GM12878 (cell line): ENCODE data around the gene TSPO2. TPM values are rescaled to one million over a fixed set of nuclear protein-coding genes. Genes with fewer than 3 reads are reported as not detected.
A peak's percentile ranks its signal among the peaks of the same experiment; 100 is the strongest.

Experiments
- ATAC-seq: fragments of 200-7000 bp; cut with Tn5 transposase; 3 replicates; pipeline ENCODE4 v1.9.1; 2020; ENCODE audit warnings: mild to moderate bottlenecking, moderate library complexity
- BruUV-seq: library from RNA; stranded (reverse); fragments of 400-500 nt; replicated peaks from 2 replicates; lab custom pipeline; 2021; lab: Mats Ljungman, UMichigan
- CTCF ChIA-PET: fragments of 300-600 bp; sonication (Branson Sonifier 250); formaldehyde crosslinking; extraction: SDS; loops from one replicate; lab custom pipeline; 2021; ENCODE audit warnings: inconsistent platforms; lab: Yijun Ruan, JAX
- POLR2A ChIA-PET: fragments of 350-600 bp; formaldehyde crosslinking; extraction: SDS; loops from one replicate; lab custom pipeline; 2021; ENCODE audit warnings: inconsistent platforms; lab: Charles Lee
- RAD21 ChIA-PET: fragments of 300-600 bp; sonication (Branson Sonifier 250); formaldehyde crosslinking; loops from one replicate; lab custom pipeline; 2023; ENCODE audit warnings: antibody characterized with exemption; ENCODE audit not compliant: unreplicated experiment; lab: Charles Lee
- SMC1A ChIA-PET: fragments of 300-600 bp; sonication (Branson Sonifier 250); formaldehyde crosslinking; loops from one replicate; lab custom pipeline; 2023; ENCODE audit not compliant: unreplicated experiment, uncharacterized antibody; lab: Charles Lee
- DNase-seq: peaks from one replicate; pipeline ENCODE4 v3.0.0-alpha.2; 2011; ENCODE audit warnings: low read depth, low spot score
- FAIRE-seq: peaks from 3 replicates; lab custom pipeline; 2011; peaks lifted over from hg19 to GRCh38; lab: Jason Lieb, UNC
- H2AFZ ChIP-seq: 2 replicates; pipeline ENCODE4 v1.6.0; 2011; ENCODE audit warnings: low read depth, low read length, control low read depth; ENCODE audit not compliant: control insufficient read depth
- H3K27ac ChIP-seq: 2 replicates; pipeline ENCODE4 v1.5.1; 2011; ENCODE audit warnings: control low read depth; ENCODE audit not compliant: control insufficient read depth, insufficient read depth
- H3K27me3 ChIP-seq, 2 experiments: replicated peaks in 1 of 2; 2 replicates each; pipeline versions ENCODE4 v1.6.0 to v1.6.1; 2011; ENCODE audit warnings: low read length in 1 of 2; ENCODE audit not compliant: control insufficient read depth in 2 of 2, insufficient read depth in 2 of 2
- H3K36me3 ChIP-seq, 2 experiments: 2 replicates each; pipeline ENCODE4 v1.5.1; 2011; ENCODE audit warnings: low read length in 1 of 2; ENCODE audit not compliant: control insufficient read depth in 2 of 2, insufficient read depth in 2 of 2
- H3K4me1 ChIP-seq: 2 replicates; pipeline ENCODE4 v1.6.1; 2011; ENCODE audit warnings: mild to moderate bottlenecking, low read length, moderate library complexity, mixed read lengths; ENCODE audit not compliant: control insufficient read depth, insufficient read depth
- H3K4me2 ChIP-seq: 2 replicates; pipeline ENCODE4 v1.6.0; 2011; ENCODE audit warnings: control low read depth; ENCODE audit not compliant: control insufficient read depth, insufficient read depth
- H3K4me3 ChIP-seq: fragments of 200-600 bp; sonication (generic); 2 replicates; pipeline ENCODE4 v1.5.1; 2016
- H3K79me2 ChIP-seq: 2 replicates; pipeline ENCODE4 v1.6.0; 2011; ENCODE audit warnings: low read length; ENCODE audit not compliant: control insufficient read depth, insufficient read depth
- H3K9ac ChIP-seq: 2 replicates; pipeline ENCODE4 v1.8.0; 2011; ENCODE audit warnings: low read length, control low read depth, mixed read lengths; ENCODE audit not compliant: control insufficient read depth, insufficient read depth
- H3K9me3 ChIP-seq: replicated peaks from 3 replicates; pipeline ENCODE4 v1.5.1; 2011; ENCODE audit warnings: mild to moderate bottlenecking, low read length; ENCODE audit not compliant: control insufficient read depth, insufficient read depth
- H4K20me1 ChIP-seq: 2 replicates; pipeline ENCODE4 v1.6.0; 2011; ENCODE audit not compliant: control insufficient read depth, insufficient read depth
- EP300 ChIP-seq, 2 experiments: fragments of 150-350 bp in 1 of 2; IDR thresholded peaks; 2 replicates each; pipeline ENCODE4 v1.6.1; 2011 to 2012; ENCODE audit warnings: low read depth in 2 of 2, low read length in 2 of 2, borderline replicate concordance in 1 of 2, improper control_type of control experiment in 1 of 2, inconsistent platforms in 1 of 2; ENCODE audit not compliant: control insufficient read depth in 1 of 2
- NFYA ChIP-seq: IDR thresholded peaks from 2 replicates; pipeline ENCODE4 v1.6.1; 2011; ENCODE audit warnings: low read depth, mild to moderate bottlenecking, low read length, improper control_type of control experiment, borderline replicate concordance
- TARDBP ChIP-seq: IDR thresholded peaks from 2 replicates; pipeline ENCODE4 v1.6.1; 2016; ENCODE audit warnings: borderline replicate concordance
- ZSCAN29 ChIP-seq: fragments of 450-650 bp; IDR thresholded peaks from 2 replicates; pipeline ENCODE4 v1.6.1; 2017; ENCODE audit warnings: mild to moderate bottlenecking, moderate library complexity
- WGBS: methylation state at CpG from one replicate; pipeline ENCODE4 v1.1.6; 2016; ENCODE audit warnings: low lambda C conversion rate; ENCODE audit not compliant: insufficient replicate concordance, insufficient coverage; ENCODE audit errors: missing lambda C conversion rate; 5-methylcytosine and 5-hydroxymethylcytosine counted together
- in situ Hi-C: fragments of 300-500 bp; cut with MboI; formaldehyde crosslinking; loops from 9 replicates; pipeline ENCODE4 v1.14.3; 2018; ENCODE audit warnings: mixed read lengths
- intact Hi-C: fragments of 100-400 bp; cut with micrococcal nuclease; formaldehyde crosslinking; loops from one replicate; pipeline ENCODE4 v1.14.2; 2022; ENCODE audit not compliant: unreplicated experiment
- polyA plus RNA-seq, 11 experiments: library from polyadenylated mRNA; depleted of rRNA in 4 of 11; unstranded in 6 of 11; stranded (reverse) in 5 of 11; fragments of >200 nt; fragmentation: Nextera tagmentation in 4 of 11; fragmentation: Illumina TruSeq in 1 of 11; extraction: Ambion mirVana in 4 of 11; extraction: Trizol in 1 of 11; gene quantifications; 1 replicate in 1 of 11; 2 replicates in 10 of 11; pipeline versions ENCODE4 v1.2.1 to v1.2.3, GENCODE V29; 2011 to 2016; ENCODE audit warnings: inconsistent platforms in 2 of 11, missing spikeins in 2 of 11, low read depth in 1 of 11
- total RNA-seq, 4 experiments: library from RNA; depleted of rRNA in 3 of 4; stranded (reverse); fragments of >200 nt in 3 of 4; fragmentation: Illumina TruSeq in 1 of 4; extraction: Trizol in 1 of 4; gene quantifications; 2 replicates each; pipeline versions ENCODE4 v1.2.1 to v1.2.3, GENCODE V29; 2013 to 2021
- TF ChIP-seq, protein P1 (sequence below): fragments of 450-650 bp; IDR thresholded peaks from 2 replicates; pipeline ENCODE4 v1.6.1; 2014; ENCODE audit warnings: mild to moderate bottlenecking

TSPO2 gene
- total and polyA plus RNA-seq, 10 of the 15 experiments (the other 5 are each of a cell fraction or from before 2014, with no cell fraction given), result not detected

GRCh38 chr6:41074692-41075436 lies 32.6 kb downstream of the TSPO2 start:
- no TSS peak for BruUV-seq
- WGBS, result 47% methylated on average over 11 of the region's 11 CpGs
- peak overlapping the region; percentile 78 for H3K4me2 ChIP-seq
- H4K20me1 ChIP-seq, result no peaks in the 10 kb centered on the region
- H2AFZ ChIP-seq, result no peak overlapping the region
- peak overlapping the region; percentile 94 for H3K9ac ChIP-seq
- in situ Hi-C loops (no loop called here), intact Hi-C loops (loop anchor here (5.0 to 10.0 kb wide), 2 partner anchors 242 to 660 kb away; partner anchors contain the start of gene TFEB)
- ChIA-PET CTCF (interaction anchor here (0.6 to 2.9 kb wide), 12 partner anchors 8 to 263 kb away, joined by 3 to 14 read pairs (median 4); no protein-coding TSS in a partner anchor), RAD21 (interaction anchor here (1.1 to 3.4 kb wide), 5 partner anchors 47 to 259 kb away, joined by 3 to 14 read pairs (median 4); no protein-coding TSS in a partner anchor), SMC1A (interaction anchor here (0.6 to 2.9 kb wide), 11 partner anchors 9 to 259 kb away, joined by 3 to 15 read pairs (median 4); no protein-coding TSS in a partner anchor), POLR2A (interaction anchor here (0.6 to 1.8 kb wide), 10 partner anchors 9 to 1858 kb away, joined by 3 to 6 read pairs (median 4); no protein-coding TSS in a partner anchor)
- H3K27ac ChIP-seq, result peak overlapping the region; percentile 99
- H3K4me1 ChIP-seq, result peaks cover 7% of the 10 kb centered on the region; the same call in 1 of the 2 replicates
- DNase-seq (no peak), FAIRE-seq (no peak), ATAC-seq (no peak)
- no peaks in the 10 kb centered on the region for H3K27me3 ChIP-seq
- TF ChIP-seq EP300 (IDR thresholded peaks at IDR 0.05; ENCODE audit: borderline replicate concordance in 1 of 2, control insufficient read depth in 1 of 2, low read depth in 2 of 2, low read length in 2 of 2) (no peak), NFYA (no peak), ZSCAN29 (no peak), TARDBP (no peak)
- TF ChIP-seq, protein P1, sequence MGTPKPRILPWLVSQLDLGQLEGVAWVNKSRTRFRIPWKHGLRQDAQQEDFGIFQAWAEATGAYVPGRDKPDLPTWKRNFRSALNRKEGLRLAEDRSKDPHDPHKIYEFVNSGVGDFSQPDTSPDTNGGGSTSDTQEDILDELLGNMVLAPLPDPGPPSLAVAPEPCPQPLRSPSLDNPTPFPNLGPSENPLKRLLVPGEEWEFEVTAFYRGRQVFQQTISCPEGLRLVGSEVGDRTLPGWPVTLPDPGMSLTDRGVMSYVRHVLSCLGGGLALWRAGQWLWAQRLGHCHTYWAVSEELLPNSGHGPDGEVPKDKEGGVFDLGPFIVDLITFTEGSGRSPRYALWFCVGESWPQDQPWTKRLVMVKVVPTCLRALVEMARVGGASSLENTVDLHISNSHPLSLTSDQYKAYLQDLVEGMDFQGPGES, result no peak
- H3K9me3 ChIP-seq, result no peaks in the 10 kb centered on the region
- H3K4me3 ChIP-seq, result peak overlapping the region; percentile 88
- peaks cover 74% of the 10 kb centered on the region for H3K79me2 ChIP-seq
- peaks cover 0 to 7% of the 10 kb centered on the region in 2 experiments; a peak in 1 of 4 replicates for H3K36me3 ChIP-seq
